GM10248 (cell line): ENCODE measurements around the gene EPYC.

Experiments
- CTCF ChIA-PET: fragments of 300-600 bp; sonication (Branson Sonifier 250); formaldehyde crosslinking; extraction: SDS; loops from one replicate; lab custom pipeline; 2021; ENCODE audit warnings: antibody characterized with exemption; lab: Yijun Ruan, JAX
- POLR2A ChIA-PET: fragments of 350-650 bp; sonication (Branson Sonifier 250); formaldehyde crosslinking; extraction: SDS; loops from one replicate; lab custom pipeline; 2020; ENCODE audit warnings: antibody characterized with exemption; lab: Yijun Ruan, JAX
- DNase-seq: peaks from one replicate; pipeline ENCODE4 v3.0.0; 2012; ENCODE audit errors: extremely low spot score
- TF ChIP-seq, protein P1 (sequence below): IDR thresholded peaks from 2 replicates; pipeline ENCODE4 v1.5.1; 2012; ENCODE audit warnings: mild to moderate bottlenecking, low read depth; ENCODE audit errors: extremely low read depth, missing control alignments, control extremely low read depth

EPYC gene

GRCh38 chr12:90978117-90978770 is 26.5 kb downstream of the EPYC start:
- ChIA-PET CTCF (interaction anchor here (1.0 to 5.3 kb wide), 12 partner anchors 10 to 377 kb away, joined by 3 to 85 read pairs (median 4); partner anchors contain the start of genes EPYC and LUM), POLR2A (no interaction called here)
- TF ChIP-seq, protein P1, sequence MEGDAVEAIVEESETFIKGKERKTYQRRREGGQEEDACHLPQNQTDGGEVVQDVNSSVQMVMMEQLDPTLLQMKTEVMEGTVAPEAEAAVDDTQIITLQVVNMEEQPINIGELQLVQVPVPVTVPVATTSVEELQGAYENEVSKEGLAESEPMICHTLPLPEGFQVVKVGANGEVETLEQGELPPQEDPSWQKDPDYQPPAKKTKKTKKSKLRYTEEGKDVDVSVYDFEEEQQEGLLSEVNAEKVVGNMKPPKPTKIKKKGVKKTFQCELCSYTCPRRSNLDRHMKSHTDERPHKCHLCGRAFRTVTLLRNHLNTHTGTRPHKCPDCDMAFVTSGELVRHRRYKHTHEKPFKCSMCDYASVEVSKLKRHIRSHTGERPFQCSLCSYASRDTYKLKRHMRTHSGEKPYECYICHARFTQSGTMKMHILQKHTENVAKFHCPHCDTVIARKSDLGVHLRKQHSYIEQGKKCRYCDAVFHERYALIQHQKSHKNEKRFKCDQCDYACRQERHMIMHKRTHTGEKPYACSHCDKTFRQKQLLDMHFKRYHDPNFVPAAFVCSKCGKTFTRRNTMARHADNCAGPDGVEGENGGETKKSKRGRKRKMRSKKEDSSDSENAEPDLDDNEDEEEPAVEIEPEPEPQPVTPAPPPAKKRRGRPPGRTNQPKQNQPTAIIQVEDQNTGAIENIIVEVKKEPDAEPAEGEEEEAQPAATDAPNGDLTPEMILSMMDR: peak; percentile 48
- peak; percentile 14 for DNase-seq

DNA sequence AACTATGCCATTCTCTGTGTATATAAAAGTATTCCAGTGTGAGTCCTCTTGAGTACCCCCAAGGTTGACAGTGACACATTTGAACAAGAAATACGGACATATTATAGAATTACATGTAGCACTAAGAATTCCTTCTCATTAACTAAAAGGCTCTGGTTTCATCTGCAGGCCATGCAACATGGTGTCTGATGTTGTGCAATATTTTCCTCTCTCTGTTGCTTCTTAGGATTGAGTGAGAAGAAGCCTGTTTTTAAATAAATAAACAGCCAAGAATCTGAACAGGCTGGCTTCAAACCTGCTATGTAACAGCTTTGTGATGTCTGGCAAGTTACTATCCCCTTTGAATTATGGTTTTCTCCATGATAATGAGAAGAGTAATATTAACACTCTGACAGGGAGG is 27.5 kb downstream of the EPYC start:
- POLR2A ChIA-PET: no interaction called here
- no peak for DNase-seq
- TF ChIP-seq, protein P1: no peak
- CTCF ChIA-PET: interaction anchor here (1.2 to 5.3 kb wide), 8 partner anchors 11 to 378 kb away, joined by 3 to 85 read pairs (median 6); partner anchors contain the start of gene LUM

DNA sequence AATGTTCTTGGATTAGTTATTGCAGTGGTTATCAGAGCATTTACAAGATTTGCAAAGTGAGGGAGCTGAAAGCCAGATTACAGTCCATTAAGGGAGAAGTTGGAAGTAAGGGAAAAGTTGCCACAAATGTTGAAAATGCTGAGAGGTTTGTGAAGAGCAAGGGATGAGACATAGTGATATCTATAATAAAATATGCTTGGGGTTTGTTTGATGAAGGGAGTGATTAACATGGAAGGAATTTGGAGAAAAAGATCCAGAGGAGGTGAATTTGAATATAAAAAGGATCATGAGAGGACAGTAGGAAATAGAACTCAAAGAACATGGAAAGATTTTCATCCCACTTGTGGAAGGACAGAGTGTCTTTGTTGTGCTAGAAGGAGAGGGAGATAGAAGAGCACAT is 30.5 kb downstream of the EPYC start:
- no peak for DNase-seq
- ChIA-PET CTCF (interaction anchor here (1.3 to 2.3 kb wide), 3 partner anchors 11 to 137 kb away, joined by 4 to 7 read pairs (median 6); partner anchors contain the start of gene LUM), POLR2A (no interaction called here)
- TF ChIP-seq, protein P1: no peak

DNA sequence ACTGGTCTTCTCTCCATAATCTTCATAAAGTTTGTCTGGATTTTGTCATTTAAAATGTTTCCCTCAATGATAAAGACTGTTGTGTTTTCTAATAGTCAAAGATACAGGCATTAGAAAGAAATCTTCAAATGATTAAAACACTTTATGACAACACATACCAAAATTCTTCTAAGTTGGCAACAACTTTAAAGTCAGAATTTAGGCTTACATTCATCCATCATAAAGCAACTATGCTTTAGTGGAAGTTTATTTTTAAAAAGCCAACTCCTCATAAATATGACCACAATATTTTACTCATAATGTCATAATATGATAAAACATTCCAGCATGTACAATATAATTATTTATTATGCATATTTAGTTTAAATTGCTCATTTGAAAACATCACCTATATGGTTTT is 32.5 kb downstream of the EPYC start:
- DNase-seq: no peak
- POLR2A ChIA-PET: no interaction called here
- CTCF ChIA-PET: no interaction called here
- TF ChIP-seq, protein P1: no peak

DNA sequence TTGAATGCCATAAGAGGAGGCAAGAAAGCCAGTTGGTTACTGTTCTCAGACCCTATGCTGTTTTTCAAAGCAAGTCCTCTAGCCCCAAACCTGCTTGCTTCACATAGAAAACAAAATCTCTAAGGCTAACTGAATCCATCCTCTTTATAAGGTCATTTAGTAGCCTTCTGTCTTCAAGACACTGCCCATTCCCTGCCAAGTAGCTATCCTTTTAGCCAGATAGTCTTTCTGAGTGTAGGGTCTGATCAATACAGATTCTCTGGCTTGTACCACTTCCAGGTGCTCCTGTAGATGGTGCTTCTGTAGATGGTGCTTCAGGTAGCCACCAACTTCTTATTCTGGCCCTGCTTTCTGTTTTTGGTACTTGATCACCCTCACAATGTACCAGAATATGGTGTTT is 33.9 kb downstream of the EPYC start:
- CTCF ChIA-PET: interaction anchor here (1.0 kb wide), 1 partner anchor 385 kb away, joined by 3 read pairs; no protein-coding TSS in a partner anchor
- POLR2A ChIA-PET: no interaction called here

DNA sequence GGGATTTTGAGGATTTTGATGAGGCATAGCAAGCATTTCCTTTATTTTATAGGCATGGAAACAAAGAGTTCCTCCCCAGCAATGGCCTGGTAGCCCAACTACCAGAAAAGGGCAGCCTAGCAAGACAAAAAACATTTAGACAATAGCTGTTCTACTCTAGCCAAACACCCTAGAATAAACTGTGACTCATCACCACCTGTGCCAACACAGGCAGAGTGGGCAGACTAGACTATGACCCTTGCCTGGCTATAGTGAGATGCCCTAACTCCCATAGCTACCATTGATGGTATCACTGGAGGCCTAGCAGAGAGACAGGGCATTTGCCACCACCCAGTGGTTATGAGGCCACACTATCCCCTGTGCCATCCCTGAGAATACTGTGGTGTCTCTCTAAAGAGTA is 34.3 kb downstream of the EPYC start:
- TF ChIP-seq, protein P1: no peak
- ChIA-PET CTCF (interaction anchor here (1.0 to 2.7 kb wide), 4 partner anchors 25 to 386 kb away, joined by 3 to 7 read pairs (median 6); partner anchors contain the start of gene LUM), POLR2A (no interaction called here)
- DNase-seq: no peak

More for the DNA sequence above, 33.9 kb downstream of the EPYC start:
- DNase-seq: no peak
- TF ChIP-seq, protein P1: no peak
